ENCODE results near the gene NOP9.
"Not testable (repeated sequence)": the region's sequence is repeated elsewhere in the genome, so short reads cannot be mapped to it uniquely, and the experiment has no call there.

NOP9 gene

DNA sequence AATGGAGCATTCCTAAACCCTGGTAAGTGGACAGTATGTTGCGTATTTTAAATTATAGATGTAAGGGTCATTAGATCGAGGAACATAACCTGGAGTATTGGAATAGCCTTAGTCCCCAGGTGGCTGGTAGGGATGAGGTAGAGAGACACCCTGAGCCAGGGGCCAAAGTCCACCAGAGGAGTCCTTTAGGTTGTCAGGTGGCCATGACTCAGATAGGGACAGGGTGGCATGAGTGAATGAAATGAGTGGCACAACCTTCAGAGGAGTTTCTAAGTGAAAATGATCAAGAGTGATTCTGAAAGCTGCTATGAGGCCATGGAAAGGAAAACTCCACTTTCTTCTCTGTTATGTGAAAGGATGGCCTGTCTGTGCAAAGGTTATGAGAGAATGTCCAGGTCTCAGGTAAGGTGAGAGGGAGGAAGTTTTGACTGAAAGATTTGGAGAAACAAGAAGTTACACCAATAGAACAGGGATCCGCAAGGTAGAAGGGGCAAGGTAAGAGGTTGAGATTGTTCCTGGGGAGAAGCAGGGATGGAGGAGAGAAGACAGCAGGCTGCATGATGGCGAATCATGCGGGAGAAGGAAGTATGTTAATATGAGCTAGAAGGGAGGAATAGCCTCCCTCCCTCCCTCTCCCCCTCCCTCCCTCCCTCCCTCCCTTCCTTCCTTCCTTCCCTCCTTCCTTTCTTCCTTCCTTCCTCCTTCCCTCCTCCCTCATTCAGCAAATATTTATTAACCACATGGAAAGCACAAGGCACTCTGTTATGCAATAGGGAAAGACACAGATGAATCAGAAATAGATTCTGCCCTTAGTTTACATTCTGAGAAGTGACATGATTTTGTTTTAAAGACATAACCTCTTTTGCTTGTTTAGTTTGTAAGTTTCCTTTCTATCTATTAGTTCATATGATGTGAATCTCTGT is 54.2 kb downstream of the NOP9 start:
- no peak for DNase-seq

GRCh38 chr14:24354482-24354825 is 54.8 kb downstream of the NOP9 start:
- not testable (repeated sequence) for DNase-seq

DNA sequence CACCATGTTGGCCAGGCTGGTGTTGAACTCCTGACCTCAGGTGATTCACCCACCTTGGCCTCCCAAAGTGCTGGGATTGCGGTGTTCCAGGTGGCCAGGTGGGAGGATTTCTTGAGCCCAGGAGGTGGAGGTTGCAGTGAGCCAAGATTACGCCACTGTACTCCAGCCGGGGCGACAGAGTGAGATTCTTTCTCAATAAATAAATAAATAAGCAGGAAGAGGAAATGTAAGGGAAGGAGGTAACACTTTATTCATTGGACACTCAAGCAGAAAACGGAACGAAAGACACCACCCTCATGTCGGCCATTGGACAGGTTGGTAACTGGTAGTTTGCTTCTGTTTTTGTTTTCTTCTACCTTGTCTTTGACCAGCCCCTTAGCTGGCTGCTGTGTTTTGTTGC is 55.4 kb downstream of the NOP9 start:
- DNase-seq = no peak

DNA sequence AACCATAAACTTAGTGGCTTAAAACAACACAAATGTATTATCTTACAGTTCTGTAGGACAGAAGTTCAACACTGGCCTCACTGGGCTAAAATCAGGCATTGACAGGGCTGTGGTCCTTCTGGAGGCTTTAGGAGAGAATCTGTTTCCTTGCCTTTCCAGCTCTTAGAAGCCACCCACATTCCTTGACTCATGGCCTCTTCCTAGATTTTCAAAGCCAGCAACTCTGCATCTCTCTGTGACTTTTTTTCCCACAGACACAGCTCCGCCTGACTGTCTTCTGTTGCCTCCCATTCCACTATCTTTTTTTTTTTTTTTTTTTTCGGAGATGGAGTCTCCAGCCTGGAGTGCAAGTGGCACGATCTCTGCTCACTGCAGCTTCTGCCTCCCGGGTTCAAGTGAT is 56.6 kb downstream of the NOP9 start:
- no peak for DNase-seq
